Measurements from ENCODE around the gene PPARGC1A.

Gene PPARGC1A

GRCh38 chr4:23909671-23910070 is 19.8 kb upstream of the PPARGC1A start:
- Histone ChIP-seq H3K36me3 (no peaks in the 10 kb centered on the region), H3K4me3 (no peak overlapping the region), H3K4me1 (no peaks in the 10 kb centered on the region), H3K9me3 (no peaks in the 10 kb centered on the region), H3K27ac (no peak overlapping the region), H3K27me3 (no peaks in the 10 kb centered on the region)
- TF ChIP-seq CTCF (IDR thresholded peaks at IDR 0.05), result no peak
- intact Hi-C loops (cut with DNase I; ENCODE audit: low total_unique reads), result no loop called here
- DNase-seq, result no peak

GRCh38 chr4:23906839-23907238 is 17.0 kb upstream of the PPARGC1A start:
- Histone ChIP-seq H3K4me3 (no peak overlapping the region), H3K4me1 (no peaks in the 10 kb centered on the region), H3K36me3 (no peaks in the 10 kb centered on the region), H3K9me3 (no peaks in the 10 kb centered on the region), H3K27me3 (no peaks in the 10 kb centered on the region), H3K27ac (no peak overlapping the region)
- no peak for DNase-seq
- no peak for TF ChIP-seq CTCF (IDR thresholded peaks at IDR 0.05)
- intact Hi-C loops (cut with DNase I; ENCODE audit: low total_unique reads), result no loop called here

GRCh38 chr4:23904639-23905071 is 14.8 kb upstream of the PPARGC1A start:
- no peaks in the 10 kb centered on the region for H3K4me1 ChIP-seq
- intact Hi-C loops (cut with DNase I; ENCODE audit: low total_unique reads), result no loop called here
- H3K4me3 ChIP-seq, result no peak overlapping the region
- no peaks in the 10 kb centered on the region for H3K27me3 ChIP-seq
- no peak for DNase-seq
- no peaks in the 10 kb centered on the region for H3K36me3 ChIP-seq
- H3K27ac ChIP-seq, result no peak overlapping the region
- no peak for TF ChIP-seq CTCF (IDR thresholded peaks at IDR 0.05)
- no peaks in the 10 kb centered on the region for H3K9me3 ChIP-seq

GRCh38 chr4:23903859-23904438 is 14.1 kb upstream of the PPARGC1A start:
- Histone ChIP-seq H3K36me3 (no peaks in the 10 kb centered on the region), H3K9me3 (no peaks in the 10 kb centered on the region), H3K27me3 (no peaks in the 10 kb centered on the region), H3K4me3 (no peak overlapping the region), H3K27ac (no peak overlapping the region), H3K4me1 (no peaks in the 10 kb centered on the region)
- TF ChIP-seq CTCF (IDR thresholded peaks at IDR 0.05), result no peak
- intact Hi-C loops (cut with DNase I; ENCODE audit: low total_unique reads), result no loop called here
- peak in 1 of 2 donors; percentile 74 for DNase-seq

- H3K27ac ChIP-seq, result no peak overlapping the region
- no peak overlapping the region for H3K4me3 ChIP-seq
- no peak for TF ChIP-seq CTCF (IDR thresholded peaks at IDR 0.05)
- H3K9me3 ChIP-seq, result no peaks in the 10 kb centered on the region
- no peak for DNase-seq
- intact Hi-C loops (cut with DNase I; ENCODE audit: low total_unique reads), result no loop called here
- no peaks in the 10 kb centered on the region for H3K4me1 ChIP-seq
- no peaks in the 10 kb centered on the region for H3K36me3 ChIP-seq
- H3K27me3 ChIP-seq, result no peaks in the 10 kb centered on the region
These were observed 12.5 kb upstream of the PPARGC1A start for GRCh38 chr4:23902222-23902804.
